GM12878 (cell line): ENCODE measurements around the gene MOCS1. TPM values are rescaled to one million over a fixed set of nuclear protein-coding genes. Genes with fewer than 3 reads are reported as not detected.

ENCODE experiments used
- ATAC-seq: fragments of 200-7000 bp; cut with Tn5 transposase; 3 replicates; pipeline ENCODE4 v1.9.1; 2020; ENCODE audit warnings: mild to moderate bottlenecking, moderate library complexity
- BruUV-seq: library from RNA; stranded (reverse); fragments of 400-500 nt; replicated peaks from 2 replicates; lab custom pipeline; 2021; lab: Mats Ljungman, UMichigan
- CTCF ChIA-PET: fragments of 300-600 bp; sonication (Branson Sonifier 250); formaldehyde crosslinking; extraction: SDS; loops from one replicate; lab custom pipeline; 2021; ENCODE audit warnings: inconsistent platforms; lab: Yijun Ruan, JAX
- POLR2A ChIA-PET: fragments of 350-600 bp; formaldehyde crosslinking; extraction: SDS; loops from one replicate; lab custom pipeline; 2021; ENCODE audit warnings: inconsistent platforms; lab: Charles Lee
- RAD21 ChIA-PET: fragments of 300-600 bp; sonication (Branson Sonifier 250); formaldehyde crosslinking; loops from one replicate; lab custom pipeline; 2023; ENCODE audit warnings: antibody characterized with exemption; ENCODE audit not compliant: unreplicated experiment; lab: Charles Lee
- SMC1A ChIA-PET: fragments of 300-600 bp; sonication (Branson Sonifier 250); formaldehyde crosslinking; loops from one replicate; lab custom pipeline; 2023; ENCODE audit not compliant: unreplicated experiment, uncharacterized antibody; lab: Charles Lee
- DNase-seq: peaks from one replicate; pipeline ENCODE4 v3.0.0-alpha.2; 2011; ENCODE audit warnings: low read depth, low spot score
- FAIRE-seq: peaks from 3 replicates; lab custom pipeline; 2011; peaks lifted over from hg19 to GRCh38; lab: Jason Lieb, UNC
- H2AFZ ChIP-seq: 2 replicates; pipeline ENCODE4 v1.6.0; 2011; ENCODE audit warnings: low read depth, low read length, control low read depth; ENCODE audit not compliant: control insufficient read depth
- H3K27ac ChIP-seq: 2 replicates; pipeline ENCODE4 v1.5.1; 2011; ENCODE audit warnings: control low read depth; ENCODE audit not compliant: control insufficient read depth, insufficient read depth
- H3K27me3 ChIP-seq, 2 experiments: replicated peaks in 1 of 2; 2 replicates each; pipeline versions ENCODE4 v1.6.0 to v1.6.1; 2011; ENCODE audit warnings: low read length in 1 of 2; ENCODE audit not compliant: control insufficient read depth in 2 of 2, insufficient read depth in 2 of 2
- H3K36me3 ChIP-seq, 2 experiments: 2 replicates each; pipeline ENCODE4 v1.5.1; 2011; ENCODE audit warnings: low read length in 1 of 2; ENCODE audit not compliant: control insufficient read depth in 2 of 2, insufficient read depth in 2 of 2
- H3K4me1 ChIP-seq: 2 replicates; pipeline ENCODE4 v1.6.1; 2011; ENCODE audit warnings: mild to moderate bottlenecking, low read length, moderate library complexity, mixed read lengths; ENCODE audit not compliant: control insufficient read depth, insufficient read depth
- H3K4me2 ChIP-seq: 2 replicates; pipeline ENCODE4 v1.6.0; 2011; ENCODE audit warnings: control low read depth; ENCODE audit not compliant: control insufficient read depth, insufficient read depth
- H3K4me3 ChIP-seq: fragments of 200-600 bp; sonication (generic); 2 replicates; pipeline ENCODE4 v1.5.1; 2016
- H3K79me2 ChIP-seq: 2 replicates; pipeline ENCODE4 v1.6.0; 2011; ENCODE audit warnings: low read length; ENCODE audit not compliant: control insufficient read depth, insufficient read depth
- H3K9ac ChIP-seq: 2 replicates; pipeline ENCODE4 v1.8.0; 2011; ENCODE audit warnings: low read length, control low read depth, mixed read lengths; ENCODE audit not compliant: control insufficient read depth, insufficient read depth
- H3K9me3 ChIP-seq: replicated peaks from 3 replicates; pipeline ENCODE4 v1.5.1; 2011; ENCODE audit warnings: mild to moderate bottlenecking, low read length; ENCODE audit not compliant: control insufficient read depth, insufficient read depth
- H4K20me1 ChIP-seq: 2 replicates; pipeline ENCODE4 v1.6.0; 2011; ENCODE audit not compliant: control insufficient read depth, insufficient read depth
- EGR1 ChIP-seq, 2 experiments: IDR thresholded peaks; 1 replicate in 1 of 2; 2 replicates in 1 of 2; pipeline ENCODE4 v1.6.1; 2011 to 2012; ENCODE audit warnings: low read depth in 2 of 2, low read length in 2 of 2, borderline replicate concordance in 1 of 2, mild to moderate bottlenecking in 1 of 2, moderate library complexity in 1 of 2
- FOXK2 ChIP-seq: fragments of 450-650 bp; IDR thresholded peaks from 2 replicates; pipeline ENCODE4 v1.6.1; 2017; ENCODE audit warnings: mild to moderate bottlenecking, moderate library complexity
- HDAC6 ChIP-seq: fragments of 200-600 bp; sonication (generic); IDR thresholded peaks from one replicate; pipeline ENCODE4 v1.8.0; 2017; ENCODE audit warnings: antibody characterized with exemption; ENCODE audit not compliant: unreplicated experiment
- SKIL ChIP-seq: fragments of 450-650 bp; IDR thresholded peaks from 2 replicates; pipeline ENCODE4 v1.6.1; 2017; ENCODE audit warnings: mild to moderate bottlenecking, low read depth, inconsistent platforms; ENCODE audit not compliant: poor library complexity, severe bottlenecking
- SMARCA5 ChIP-seq: fragments of 450-650 bp; IDR thresholded peaks from 2 replicates; pipeline ENCODE4 v1.6.1; 2017; ENCODE audit warnings: mild to moderate bottlenecking
- ZNF274 ChIP-seq: IDR thresholded peaks from one replicate; pipeline ENCODE4 v1.8.0; 2011; ENCODE audit not compliant: insufficient read length, insufficient read depth
- ZNF384 ChIP-seq: IDR thresholded peaks from 2 replicates; pipeline ENCODE4 v1.6.1; 2012; ENCODE audit warnings: low read depth, mild to moderate bottlenecking, low read length, improper control_type of control experiment, borderline replicate concordance
- WGBS: methylation state at CpG from one replicate; pipeline ENCODE4 v1.1.6; 2016; ENCODE audit warnings: low lambda C conversion rate; ENCODE audit not compliant: insufficient replicate concordance, insufficient coverage; ENCODE audit errors: missing lambda C conversion rate; 5-methylcytosine and 5-hydroxymethylcytosine counted together
- in situ Hi-C: fragments of 300-500 bp; cut with MboI; formaldehyde crosslinking; loops from 9 replicates; pipeline ENCODE4 v1.14.3; 2018; ENCODE audit warnings: mixed read lengths
- intact Hi-C: fragments of 100-400 bp; cut with micrococcal nuclease; formaldehyde crosslinking; loops from one replicate; pipeline ENCODE4 v1.14.2; 2022; ENCODE audit not compliant: unreplicated experiment
- polyA plus RNA-seq, 11 experiments: library from polyadenylated mRNA; depleted of rRNA in 4 of 11; unstranded in 6 of 11; stranded (reverse) in 5 of 11; fragments of >200 nt; fragmentation: Nextera tagmentation in 4 of 11; fragmentation: Illumina TruSeq in 1 of 11; extraction: Ambion mirVana in 4 of 11; extraction: Trizol in 1 of 11; gene quantifications; 1 replicate in 1 of 11; 2 replicates in 10 of 11; pipeline versions ENCODE4 v1.2.1 to v1.2.3, GENCODE V29; 2011 to 2016; ENCODE audit warnings: inconsistent platforms in 2 of 11, missing spikeins in 2 of 11, low read depth in 1 of 11
- total RNA-seq, 4 experiments: library from RNA; depleted of rRNA in 3 of 4; stranded (reverse); fragments of >200 nt in 3 of 4; fragmentation: Illumina TruSeq in 1 of 4; extraction: Trizol in 1 of 4; gene quantifications; 2 replicates each; pipeline versions ENCODE4 v1.2.1 to v1.2.3, GENCODE V29; 2013 to 2021
- TF ChIP-seq, protein P1 (sequence below): fragments of 450-650 bp; IDR thresholded peaks from 2 replicates; pipeline ENCODE4 v1.6.1; 2018; ENCODE audit warnings: mild to moderate bottlenecking, low read depth, moderate library complexity; ENCODE audit not compliant: partially characterized antibody

Gene MOCS1
- total and polyA plus RNA-seq, 10 of the 15 experiments (the other 5 are each of a cell fraction or from before 2014, with no cell fraction given): 0.02 to 5.4 (median 0.16) TPM; not detected in 2

DNA sequence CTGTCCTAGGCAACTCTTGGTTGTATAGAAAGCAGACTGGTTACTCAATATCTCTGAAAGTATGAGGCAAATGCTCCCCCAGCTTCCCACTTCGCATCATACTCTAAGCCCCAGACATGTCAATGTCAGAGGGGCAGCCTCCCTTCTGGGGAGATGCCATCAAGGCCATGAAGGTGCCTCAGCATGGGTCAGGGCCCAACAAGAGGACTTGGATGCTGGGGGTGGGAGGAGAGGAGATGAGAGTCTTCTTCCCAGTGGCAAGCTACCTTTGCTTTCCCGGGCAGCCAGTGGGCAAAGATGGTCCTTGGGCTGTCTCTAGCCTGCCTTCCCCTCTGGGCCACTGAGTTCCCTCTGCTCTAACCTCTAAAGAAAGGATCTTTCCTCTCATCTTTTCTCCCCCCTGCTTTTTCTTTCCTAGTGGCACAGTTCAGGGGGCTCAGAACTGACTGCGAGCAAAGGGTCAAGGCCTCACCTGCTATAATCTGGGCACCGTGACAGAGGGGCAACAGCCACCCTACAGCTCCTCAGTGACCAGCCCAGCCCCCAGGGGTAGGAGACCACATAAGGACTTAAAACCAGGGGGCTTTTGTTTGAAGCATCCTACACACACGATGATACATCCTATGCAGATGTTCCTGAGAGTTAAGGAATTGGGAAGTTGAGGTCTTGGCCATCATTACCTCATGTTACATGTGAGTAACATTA, 26.2 kb downstream of the MOCS1 start:
- Histone ChIP-seq H3K9ac (no peak overlapping the region), H3K27ac (no peak overlapping the region), H3K4me1 (no peaks in the 10 kb centered on the region), H3K36me3 (no peaks in the 10 kb centered on the region), H3K9me3 (no peaks in the 10 kb centered on the region), H3K4me3 (no peak overlapping the region), H3K27me3 (no peaks in the 10 kb centered on the region; a peak in 1 of 4 replicates), H3K79me2 (no peaks in the 10 kb centered on the region), H2AFZ (no peak overlapping the region), H3K4me2 (no peak overlapping the region), H4K20me1 (no peaks in the 10 kb centered on the region)
- ChIA-PET POLR2A (no interaction called here), RAD21 (no interaction called here), SMC1A (no interaction called here), CTCF (interaction anchor here (0.7 kb wide), 1 partner anchor 538 kb away, joined by 3 read pairs; no protein-coding TSS in a partner anchor)
- no peak for FAIRE-seq
- no peak for ATAC-seq
- no peak for TF ChIP-seq HDAC6
- no peak for TF ChIP-seq ZNF274
- no peak for TF ChIP-seq ZNF384
- TF ChIP-seq EGR1 (IDR thresholded peaks at IDR 0.05; ENCODE audit: borderline replicate concordance in 1 of 2, low read depth in 2 of 2, low read length in 2 of 2): no peak
- no peak for TF ChIP-seq SMARCA5
- no peak for TF ChIP-seq SKIL
- TF ChIP-seq, protein P1, sequence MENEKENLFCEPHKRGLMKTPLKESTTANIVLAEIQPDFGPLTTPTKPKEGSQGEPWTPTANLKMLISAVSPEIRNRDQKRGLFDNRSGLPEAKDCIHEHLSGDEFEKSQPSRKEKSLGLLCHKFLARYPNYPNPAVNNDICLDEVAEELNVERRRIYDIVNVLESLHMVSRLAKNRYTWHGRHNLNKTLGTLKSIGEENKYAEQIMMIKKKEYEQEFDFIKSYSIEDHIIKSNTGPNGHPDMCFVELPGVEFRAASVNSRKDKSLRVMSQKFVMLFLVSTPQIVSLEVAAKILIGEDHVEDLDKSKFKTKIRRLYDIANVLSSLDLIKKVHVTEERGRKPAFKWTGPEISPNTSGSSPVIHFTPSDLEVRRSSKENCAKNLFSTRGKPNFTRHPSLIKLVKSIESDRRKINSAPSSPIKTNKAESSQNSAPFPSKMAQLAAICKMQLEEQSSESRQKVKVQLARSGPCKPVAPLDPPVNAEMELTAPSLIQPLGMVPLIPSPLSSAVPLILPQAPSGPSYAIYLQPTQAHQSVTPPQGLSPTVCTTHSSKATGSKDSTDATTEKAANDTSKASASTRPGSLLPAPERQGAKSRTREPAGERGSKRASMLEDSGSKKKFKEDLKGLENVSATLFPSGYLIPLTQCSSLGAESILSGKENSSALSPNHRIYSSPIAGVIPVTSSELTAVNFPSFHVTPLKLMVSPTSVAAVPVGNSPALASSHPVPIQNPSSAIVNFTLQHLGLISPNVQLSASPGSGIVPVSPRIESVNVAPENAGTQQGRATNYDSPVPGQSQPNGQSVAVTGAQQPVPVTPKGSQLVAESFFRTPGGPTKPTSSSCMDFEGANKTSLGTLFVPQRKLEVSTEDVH: no peak
- no peak for TF ChIP-seq FOXK2
- WGBS: 21% methylated on average over 5 of the region's 5 CpGs
- in situ Hi-C loops: no loop called here
- BruUV-seq: no TSS peak
- DNase-seq: no peak
- intact Hi-C loops: no loop called here
